Measurements from ENCODE around the gene C4orf50.

C4orf50 gene

DNA sequence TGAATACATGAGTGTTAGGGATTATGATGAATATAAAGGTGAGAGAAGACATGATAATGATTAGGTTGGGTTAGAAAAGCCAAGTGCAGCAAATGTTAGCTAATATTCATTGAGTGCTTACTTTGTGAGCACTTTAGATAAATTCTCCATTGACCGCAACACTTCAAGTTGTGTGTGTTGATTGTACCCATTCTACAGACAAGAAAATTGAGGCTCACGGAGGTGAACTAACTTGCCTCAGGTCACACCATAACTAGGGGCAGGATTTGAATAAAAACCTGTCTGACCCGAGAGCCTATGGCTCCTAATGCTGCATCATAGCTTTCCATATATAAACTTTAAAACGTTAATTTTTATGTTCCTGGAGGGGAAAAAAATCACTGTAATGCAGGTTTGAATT is 15.2 kb upstream of the C4orf50 start:
- TF ChIP-seq, protein P1, sequence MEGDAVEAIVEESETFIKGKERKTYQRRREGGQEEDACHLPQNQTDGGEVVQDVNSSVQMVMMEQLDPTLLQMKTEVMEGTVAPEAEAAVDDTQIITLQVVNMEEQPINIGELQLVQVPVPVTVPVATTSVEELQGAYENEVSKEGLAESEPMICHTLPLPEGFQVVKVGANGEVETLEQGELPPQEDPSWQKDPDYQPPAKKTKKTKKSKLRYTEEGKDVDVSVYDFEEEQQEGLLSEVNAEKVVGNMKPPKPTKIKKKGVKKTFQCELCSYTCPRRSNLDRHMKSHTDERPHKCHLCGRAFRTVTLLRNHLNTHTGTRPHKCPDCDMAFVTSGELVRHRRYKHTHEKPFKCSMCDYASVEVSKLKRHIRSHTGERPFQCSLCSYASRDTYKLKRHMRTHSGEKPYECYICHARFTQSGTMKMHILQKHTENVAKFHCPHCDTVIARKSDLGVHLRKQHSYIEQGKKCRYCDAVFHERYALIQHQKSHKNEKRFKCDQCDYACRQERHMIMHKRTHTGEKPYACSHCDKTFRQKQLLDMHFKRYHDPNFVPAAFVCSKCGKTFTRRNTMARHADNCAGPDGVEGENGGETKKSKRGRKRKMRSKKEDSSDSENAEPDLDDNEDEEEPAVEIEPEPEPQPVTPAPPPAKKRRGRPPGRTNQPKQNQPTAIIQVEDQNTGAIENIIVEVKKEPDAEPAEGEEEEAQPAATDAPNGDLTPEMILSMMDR (IDR thresholded peaks at IDR 0.05; ENCODE audit: low read depth, low read length) = no peak
- no peak overlapping the region for H3K4me3 ChIP-seq (ENCODE audit: low read depth, low read length)

DNA sequence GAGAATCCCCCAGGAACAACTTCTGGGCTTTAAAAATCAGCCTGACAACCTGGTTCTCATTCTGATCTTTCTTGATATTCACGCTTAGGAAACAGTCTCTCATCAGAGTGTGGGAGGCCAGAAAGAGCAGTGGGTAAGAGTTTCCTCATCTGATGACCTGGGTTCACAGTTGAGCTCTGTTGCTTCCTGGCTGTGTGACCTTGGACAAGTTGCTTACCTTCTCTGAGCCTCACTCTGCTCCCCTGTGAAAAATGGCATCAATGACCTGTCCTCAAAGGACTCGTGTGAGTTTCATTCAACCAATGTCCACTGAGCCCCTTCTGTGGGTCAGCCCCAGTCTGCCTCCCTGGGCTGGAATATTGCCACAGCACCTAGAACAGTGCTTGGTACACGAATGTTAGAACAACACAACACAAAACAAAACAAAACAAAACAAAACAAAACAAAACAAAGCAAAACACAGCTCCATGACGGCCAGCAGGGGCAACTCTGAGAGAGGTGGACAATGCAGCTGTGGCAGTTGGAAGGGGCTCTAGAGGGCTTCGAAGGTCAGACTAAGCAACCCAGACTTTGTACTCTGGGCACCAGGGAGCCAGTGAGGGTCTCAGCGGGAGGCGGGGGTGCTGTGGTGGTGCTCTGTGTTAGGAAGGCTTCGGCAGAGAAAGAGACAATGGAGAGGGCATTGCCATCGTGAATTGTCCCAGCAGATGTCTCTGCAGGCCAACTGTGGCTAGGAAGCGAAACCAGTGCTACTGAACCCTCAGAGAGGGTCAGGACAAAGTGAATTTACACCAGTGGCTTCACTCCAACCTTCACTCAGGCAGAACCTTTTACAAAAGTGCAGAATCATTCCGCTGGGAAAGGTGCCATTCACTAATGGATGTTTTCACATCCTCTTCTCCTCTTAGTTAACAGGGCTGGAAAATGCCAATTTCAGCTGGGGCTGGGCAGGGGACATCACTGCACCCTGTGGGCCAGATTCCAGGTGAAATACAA is 14.3 kb upstream of the C4orf50 start:
- TF ChIP-seq, protein P1 (IDR thresholded peaks at IDR 0.05; ENCODE audit: low read depth, low read length) = no peak
- H3K4me3 ChIP-seq (ENCODE audit: low read depth, low read length) = no peak overlapping the region

DNA sequence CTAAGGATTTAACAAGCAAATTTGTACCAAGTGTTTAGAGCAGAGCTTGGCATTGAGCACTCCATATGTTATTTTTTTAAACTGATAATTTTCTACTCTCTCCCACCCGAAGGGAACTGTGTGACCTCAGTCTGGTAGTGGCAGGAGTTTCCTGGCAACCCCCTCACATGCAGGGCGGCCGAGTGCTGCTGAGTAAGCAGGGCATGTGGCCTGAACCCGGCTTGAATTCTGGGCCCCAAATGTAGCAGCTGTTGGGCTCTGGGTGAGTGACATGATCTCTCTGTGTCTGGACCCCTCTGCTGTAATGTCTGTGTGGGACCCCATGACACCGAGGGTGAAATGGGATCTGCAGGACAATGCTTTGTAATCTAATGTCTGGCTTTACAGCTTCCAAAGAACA is 13.6 kb upstream of the C4orf50 start:
- no peak overlapping the region for H3K4me3 ChIP-seq (ENCODE audit: low read depth, low read length)
- TF ChIP-seq, protein P1 (IDR thresholded peaks at IDR 0.05; ENCODE audit: low read depth, low read length) = no peak

DNA sequence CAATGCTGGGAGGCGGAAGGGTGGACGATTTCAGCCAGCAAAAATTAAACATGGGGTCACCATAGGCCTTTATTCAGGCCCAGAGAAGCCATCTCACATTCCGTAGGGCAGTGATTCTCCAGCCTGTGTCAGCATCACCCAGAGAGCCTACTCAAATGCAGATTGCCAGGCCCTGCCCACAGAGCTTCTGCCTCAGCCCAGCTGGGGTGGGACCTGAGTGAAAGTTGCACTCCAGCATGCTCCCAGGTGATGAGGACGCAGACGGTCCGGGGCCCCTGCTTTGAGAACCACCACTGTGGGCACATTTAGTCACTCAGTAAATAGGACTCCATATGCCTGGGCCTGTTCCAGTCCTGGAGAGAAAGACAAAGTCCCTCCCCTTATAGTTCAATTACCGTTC is 12.4 kb upstream of the C4orf50 start:
- TF ChIP-seq, protein P1 (IDR thresholded peaks at IDR 0.05; ENCODE audit: low read depth, low read length) = no peak
- H3K4me3 ChIP-seq (ENCODE audit: low read depth, low read length) = no peak overlapping the region

DNA sequence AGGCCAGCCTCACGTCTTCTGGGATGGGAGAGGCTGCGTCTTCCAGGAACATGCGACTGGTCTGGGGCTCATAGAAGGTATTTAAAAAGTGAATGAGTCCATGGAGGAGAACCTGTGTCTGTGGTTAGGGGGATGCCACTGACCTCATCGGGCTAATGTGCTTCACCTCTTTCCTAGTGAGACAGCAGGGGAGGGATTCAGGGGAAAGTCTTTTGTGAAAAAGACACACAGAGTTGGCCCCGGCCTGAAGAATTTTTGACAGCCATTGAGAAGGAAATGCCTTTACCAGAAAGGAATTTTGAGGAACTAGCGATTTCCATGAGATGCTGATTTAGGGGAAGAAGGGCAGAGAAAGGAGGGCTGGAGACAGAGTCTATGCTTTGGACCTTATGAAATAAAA is 11.0 kb upstream of the C4orf50 start:
- TF ChIP-seq, protein P1 (IDR thresholded peaks at IDR 0.05; ENCODE audit: low read depth, low read length) = no peak
- H3K4me3 ChIP-seq (ENCODE audit: low read depth, low read length) = no peak overlapping the region

DNA sequence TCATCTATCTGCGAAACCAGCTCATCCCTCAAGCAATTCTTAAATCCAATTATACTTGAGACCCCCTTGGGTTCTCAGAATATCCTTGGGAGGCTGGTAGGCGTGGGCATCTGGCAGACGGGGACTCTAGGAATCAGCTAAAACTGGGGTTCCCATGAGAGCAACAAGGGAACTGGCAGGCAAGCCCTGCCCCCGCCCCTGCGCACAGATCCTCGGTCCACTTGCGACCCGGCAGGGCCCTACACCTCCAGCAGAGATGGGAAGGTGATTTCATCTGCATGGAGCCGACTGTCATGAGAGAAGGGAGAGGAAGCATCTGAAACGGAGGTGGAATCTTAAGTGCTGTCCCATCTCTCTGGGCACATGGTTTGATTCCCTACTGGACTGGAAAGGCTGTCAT is 9.9 kb upstream of the C4orf50 start:
- no peak overlapping the region for H3K4me3 ChIP-seq (ENCODE audit: low read depth, low read length)
- TF ChIP-seq, protein P1 (IDR thresholded peaks at IDR 0.05; ENCODE audit: low read depth, low read length) = no peak

DNA sequence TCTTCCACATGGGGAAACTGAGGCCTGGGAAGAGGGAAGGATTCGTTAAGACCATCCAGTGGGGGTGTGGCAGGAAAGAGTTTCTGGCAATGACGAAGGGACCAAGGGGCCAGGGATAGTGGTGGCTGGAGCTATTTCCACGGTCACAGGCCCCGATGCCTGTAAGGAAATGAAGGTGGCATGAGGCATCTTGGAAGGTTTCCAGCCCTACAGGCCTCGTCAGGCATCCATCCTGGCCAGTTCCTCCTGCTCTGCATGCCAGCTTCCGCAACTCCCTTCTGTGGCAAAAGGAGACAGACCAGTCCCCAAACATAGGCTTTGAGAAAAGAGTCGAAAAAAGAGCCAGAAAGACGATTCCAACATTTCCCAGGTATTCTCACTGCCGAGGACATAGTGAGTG is 9.2 kb upstream of the C4orf50 start:
- no peak overlapping the region for H3K4me3 ChIP-seq (ENCODE audit: low read depth, low read length)
- TF ChIP-seq, protein P1 (IDR thresholded peaks at IDR 0.05; ENCODE audit: low read depth, low read length) = no peak

All from WI38 (cell line).